GM21381 (cell line): ENCODE results near the gene SEPHS2.

Experiments
- ATAC-seq: cut with Tn5 transposase; IDR thresholded peaks from one replicate; pipeline ENCODE4 v1.9.1; 2021; ENCODE audit warnings: mild to moderate bottlenecking, moderate library complexity; ENCODE audit not compliant: unreplicated experiment

The SEPHS2 gene

GRCh38 chr16:30430428-30430970 lies 15.2 kb downstream of the SEPHS2 start:
- no peak for ATAC-seq

GRCh38 chr16:30429678-30430427 lies 15.8 kb downstream of the SEPHS2 start, which contains the start of gene DCTPP1:
Gene DCTPP1 (minus strand): TSS chr16:30430030. CDS start chr16:30429980, 50 bp downstream.
- ATAC-seq = peak; percentile 96

- ATAC-seq = peak; percentile 6
These were observed 16.3 kb downstream of the SEPHS2 start for GRCh38 chr16:30429418-30429677.

- ATAC-seq = no peak
These were observed 17.6 kb downstream of the SEPHS2 start for GRCh38 chr16:30428055-30428454.

- ATAC-seq = no peak
These were observed 24.7 kb downstream of the SEPHS2 start for GRCh38 chr16:30421010-30421409.

- no peak for ATAC-seq
These were observed 27.1 kb downstream of the SEPHS2 start for GRCh38 chr16:30418350-30419181.

GRCh38 chr16:30417529-30418349 lies 27.9 kb downstream of the SEPHS2 start:
- peak; percentile 76 for ATAC-seq

GRCh38 chr16:30416624-30417528 lies 28.8 kb downstream of the SEPHS2 start:
- no peak for ATAC-seq

GRCh38 chr16:30416047-30416603 lies 29.5 kb downstream of the SEPHS2 start:
- ATAC-seq = no peak

- no peak for ATAC-seq
These were observed 31.5 kb downstream of the SEPHS2 start for GRCh38 chr16:30414159-30414558.

GRCh38 chr16:30413112-30413806 lies 32.4 kb downstream of the SEPHS2 start:
- ATAC-seq = no peak

GRCh38 chr16:30409125-30410060 lies 36.3 kb downstream of the SEPHS2 start:
- peak; percentile 43 for ATAC-seq

GRCh38 chr16:30407804-30408534 lies 37.7 kb downstream of the SEPHS2 start:
- no peak for ATAC-seq

GRCh38 chr16:30407102-30407803 lies 38.4 kb downstream of the SEPHS2 start, which contains the start of gene ZNF771:
Gene ZNF771 (plus strand): TSS chr16:30407606. CDS start chr16:30408054, 448 bp downstream.
- peak; percentile 80 for ATAC-seq

- ATAC-seq = peak; percentile 3
These were observed 38.9 kb downstream of the SEPHS2 start for GRCh38 chr16:30406795-30407101.

- no peak for ATAC-seq
These were observed 43.8 kb downstream of the SEPHS2 start for GRCh38 chr16:30401768-30402425.
